Peyer's patch (tissue), 4 donors: Measurements from ENCODE around the gene FCER1G. TPM values are rescaled to one million over a fixed set of nuclear protein-coding genes. Genes with fewer than 3 reads are reported as not detected.

Experiments used
- DNase-seq, 3 donors: peaks; one replicate each; pipeline ENCODE4 v3.0.0-alpha.2; 2017 to 2019
- H3K27ac ChIP-seq, 4 donors: fragments of 200-600 bp; sonication (generic); one replicate each; pipeline ENCODE4 v1.5.1; 2016 to 2019
- H3K27me3 ChIP-seq, 2 donors: fragments of 200-600 bp; sonication (generic); one replicate each; pipeline ENCODE4 v1.5.1; 2019
- H3K36me3 ChIP-seq, 3 donors: fragments of 200-600 bp; sonication (generic); one replicate each; pipeline ENCODE4 v1.5.1; 2016 to 2019
- H3K4me1 ChIP-seq, 4 donors: fragments of 200-600 bp; sonication (generic); one replicate each; pipeline ENCODE4 v1.5.1; 2016 to 2019
- H3K4me3 ChIP-seq, 4 donors: fragments of 200-600 bp; sonication (generic); 1 replicate in 3 of 4; 2 replicates in 1 of 4; pipeline ENCODE4 v1.5.1; 2016 to 2019; ENCODE audit warnings: mild to moderate bottlenecking in 1 of 4
- H3K9me3 ChIP-seq, 4 donors: fragments of 200-600 bp; sonication (generic); one replicate each; pipeline ENCODE4 v1.5.1; 2016 to 2019; ENCODE audit warnings: mild to moderate bottlenecking in 1 of 4
- POLR2A ChIP-seq, 2 donors: fragments of 450-650 bp; IDR thresholded peaks; one replicate each; pipeline ENCODE4 v1.5.1; 2017; ENCODE audit warnings: antibody characterized with exemption in 2 of 2, mild to moderate bottlenecking in 2 of 2, moderate library complexity in 2 of 2
- total RNA-seq, 4 donors: library from RNA; depleted of rRNA; stranded (reverse); fragments of >200 nt; gene quantifications; one replicate each; pipeline ENCODE4 v1.1.0, GENCODE V29; 2016
- TF ChIP-seq, protein P1 (sequence below), 6 experiments: fragments of 450-650 bp in 4 of 6; fragments of 200-600 bp in 2 of 6; sonication (generic) in 1 of 6; IDR thresholded peaks; one replicate each; pipeline ENCODE4 v1.5.1; 2017 to 2019; ENCODE audit warnings: antibody characterized with exemption in 6 of 6, mild to moderate bottlenecking in 3 of 6, moderate library complexity in 1 of 6

The FCER1G gene
- total RNA-seq, 4 donors from 2014 or later = 5.1 to 33.8 (median 11.9) TPM; not detected in 1

DNA sequence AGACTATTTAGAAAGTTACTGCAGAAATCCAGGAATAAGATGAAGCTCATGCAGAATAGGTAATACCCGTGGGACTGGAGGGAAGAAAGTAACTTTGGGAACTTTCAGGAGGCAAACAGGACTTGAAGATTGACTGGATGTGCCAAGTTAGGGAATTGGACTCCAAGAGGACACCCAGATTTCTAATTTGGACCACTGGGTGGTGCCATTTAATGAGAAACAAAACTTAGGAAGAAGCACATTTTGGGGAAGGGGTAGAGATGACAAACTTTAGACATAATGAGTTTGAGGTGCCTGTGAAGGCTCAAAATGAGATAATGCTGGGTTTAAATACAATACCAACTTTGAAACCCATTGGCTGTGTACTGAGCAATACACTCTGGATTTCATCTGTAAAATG, 34.5 kb upstream of the FCER1G start:
- no peaks in the 10 kb centered on the region for H3K36me3 ChIP-seq
- DNase-seq = no peak
- peaks cover 3 to 30% (median 12%) of the 10 kb centered on the region in 4 donors for H3K4me1 ChIP-seq
- no peak overlapping the region for H3K4me3 ChIP-seq
- H3K9me3 ChIP-seq = no peaks in the 10 kb centered on the region
- H3K27me3 ChIP-seq = no peaks in the 10 kb centered on the region
- TF ChIP-seq, protein P1, sequence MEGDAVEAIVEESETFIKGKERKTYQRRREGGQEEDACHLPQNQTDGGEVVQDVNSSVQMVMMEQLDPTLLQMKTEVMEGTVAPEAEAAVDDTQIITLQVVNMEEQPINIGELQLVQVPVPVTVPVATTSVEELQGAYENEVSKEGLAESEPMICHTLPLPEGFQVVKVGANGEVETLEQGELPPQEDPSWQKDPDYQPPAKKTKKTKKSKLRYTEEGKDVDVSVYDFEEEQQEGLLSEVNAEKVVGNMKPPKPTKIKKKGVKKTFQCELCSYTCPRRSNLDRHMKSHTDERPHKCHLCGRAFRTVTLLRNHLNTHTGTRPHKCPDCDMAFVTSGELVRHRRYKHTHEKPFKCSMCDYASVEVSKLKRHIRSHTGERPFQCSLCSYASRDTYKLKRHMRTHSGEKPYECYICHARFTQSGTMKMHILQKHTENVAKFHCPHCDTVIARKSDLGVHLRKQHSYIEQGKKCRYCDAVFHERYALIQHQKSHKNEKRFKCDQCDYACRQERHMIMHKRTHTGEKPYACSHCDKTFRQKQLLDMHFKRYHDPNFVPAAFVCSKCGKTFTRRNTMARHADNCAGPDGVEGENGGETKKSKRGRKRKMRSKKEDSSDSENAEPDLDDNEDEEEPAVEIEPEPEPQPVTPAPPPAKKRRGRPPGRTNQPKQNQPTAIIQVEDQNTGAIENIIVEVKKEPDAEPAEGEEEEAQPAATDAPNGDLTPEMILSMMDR (IDR thresholded peaks at IDR 0.05) = peak in 4 of 6 experiments; percentile 4 to 33 (median 14)
- TF ChIP-seq POLR2A (IDR thresholded peaks at IDR 0.05) = no peak
- H3K27ac ChIP-seq = no peak overlapping the region

DNA sequence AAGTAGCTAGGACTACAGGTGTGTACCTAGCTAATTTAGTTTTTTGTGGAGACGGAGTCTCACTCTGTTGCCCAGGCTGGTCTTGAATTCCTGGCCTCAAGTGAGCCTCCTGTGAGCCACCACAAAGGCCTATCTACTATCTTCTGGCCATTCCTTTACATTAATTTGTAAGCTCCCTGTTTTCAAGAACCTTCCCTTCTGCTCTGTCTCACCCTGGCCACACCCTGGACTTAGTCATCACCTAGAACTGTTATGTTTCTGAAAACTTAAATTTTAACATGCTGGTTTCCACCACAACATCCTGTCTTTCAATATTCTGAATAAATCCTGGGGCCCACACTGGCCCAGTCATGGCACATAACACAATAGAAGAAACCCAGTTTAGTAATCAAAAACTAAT, 32.9 kb upstream of the FCER1G start:
- DNase-seq = peak in 2 of 3 donors; percentile 3 to 39
- Histone ChIP-seq H3K36me3 (no peaks in the 10 kb centered on the region), H3K27me3 (no peaks in the 10 kb centered on the region)

DNA sequence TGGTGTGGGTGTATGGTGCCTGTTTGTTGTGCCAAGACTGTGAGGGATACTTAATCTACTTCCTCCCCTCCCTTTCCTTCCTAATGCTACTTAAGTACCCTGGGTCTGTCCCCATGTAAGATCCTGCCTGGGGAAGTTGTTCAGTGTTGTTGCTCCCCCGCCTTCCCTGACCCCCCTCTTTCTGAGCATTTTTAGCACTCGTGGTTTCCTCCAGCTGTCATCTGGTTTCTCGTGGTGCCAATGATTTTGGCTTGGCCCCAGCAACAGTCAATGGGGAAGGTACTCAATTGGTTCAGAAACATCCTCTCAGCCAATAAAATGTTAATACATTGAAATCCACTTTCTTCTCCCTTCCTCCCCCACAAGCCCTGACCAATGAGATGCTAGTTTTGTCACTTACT, 29.8 kb upstream of the FCER1G start:
- H3K4me3 ChIP-seq = no peak overlapping the region
- TF ChIP-seq, protein P1 (IDR thresholded peaks at IDR 0.05) = no peak
- TF ChIP-seq POLR2A (IDR thresholded peaks at IDR 0.05) = no peak
- peak overlapping the region; percentile 54 to 80 (median 70) for H3K27ac ChIP-seq
- H3K4me1 ChIP-seq = peaks cover 0 to 23% (median 3%) of the 10 kb centered on the region in 4 donors
- H3K9me3 ChIP-seq = no peaks in the 10 kb centered on the region
- H3K36me3 ChIP-seq = no peaks in the 10 kb centered on the region
- peak; percentile 7 to 93 (median 90) for DNase-seq
- H3K27me3 ChIP-seq = no peaks in the 10 kb centered on the region

More for the DNA sequence above, 32.9 kb upstream of the FCER1G start:
- no peaks in the 10 kb centered on the region for H3K9me3 ChIP-seq
- H3K4me3 ChIP-seq = no peak overlapping the region
- H3K27ac ChIP-seq = peak overlapping the region; percentile 46 to 72 (median 56)
- TF ChIP-seq, protein P1 (IDR thresholded peaks at IDR 0.05) = no peak
- no peak for TF ChIP-seq POLR2A (IDR thresholded peaks at IDR 0.05)
- peaks cover 0 to 23% (median 6%) of the 10 kb centered on the region in 4 donors for H3K4me1 ChIP-seq

DNA sequence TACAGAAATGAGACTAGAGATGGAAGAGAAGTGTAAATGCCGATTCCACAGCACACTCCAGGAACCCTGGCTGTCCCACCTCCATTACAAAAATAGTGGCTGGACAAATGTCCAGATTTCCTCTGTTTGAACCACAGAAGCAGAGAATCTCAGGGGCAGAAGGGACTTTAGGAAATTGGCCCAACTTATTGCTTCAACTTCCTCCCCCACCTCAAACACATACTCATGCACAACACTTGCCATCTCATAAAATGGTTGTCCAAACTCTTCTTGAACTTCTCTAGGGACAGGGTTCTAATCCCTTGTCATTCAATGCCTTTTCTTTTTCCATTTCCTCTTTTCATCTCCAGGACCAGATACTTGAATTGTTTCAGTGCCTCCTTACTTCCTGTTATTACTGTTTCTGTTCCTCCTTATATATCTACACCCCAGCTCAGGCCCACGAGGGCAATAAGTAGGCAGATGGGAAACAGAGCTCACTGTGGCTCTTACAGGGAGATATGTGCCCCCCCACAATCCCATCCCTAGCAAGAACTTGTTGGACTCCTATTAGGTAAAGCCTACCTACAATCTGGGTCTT, 29.3 kb upstream of the FCER1G start:
- peak overlapping the region; percentile 54 to 80 (median 70) for H3K27ac ChIP-seq
- no peaks in the 10 kb centered on the region for H3K36me3 ChIP-seq
- H3K27me3 ChIP-seq = no peaks in the 10 kb centered on the region
- peaks cover 0 to 23% (median 3%) of the 10 kb centered on the region in 4 donors for H3K4me1 ChIP-seq
- DNase-seq = peak in 1 of 3 donors; percentile 75
- H3K4me3 ChIP-seq = no peak overlapping the region
- TF ChIP-seq POLR2A (IDR thresholded peaks at IDR 0.05) = no peak
- TF ChIP-seq, protein P1 (IDR thresholded peaks at IDR 0.05) = no peak
- no peaks in the 10 kb centered on the region for H3K9me3 ChIP-seq

DNA sequence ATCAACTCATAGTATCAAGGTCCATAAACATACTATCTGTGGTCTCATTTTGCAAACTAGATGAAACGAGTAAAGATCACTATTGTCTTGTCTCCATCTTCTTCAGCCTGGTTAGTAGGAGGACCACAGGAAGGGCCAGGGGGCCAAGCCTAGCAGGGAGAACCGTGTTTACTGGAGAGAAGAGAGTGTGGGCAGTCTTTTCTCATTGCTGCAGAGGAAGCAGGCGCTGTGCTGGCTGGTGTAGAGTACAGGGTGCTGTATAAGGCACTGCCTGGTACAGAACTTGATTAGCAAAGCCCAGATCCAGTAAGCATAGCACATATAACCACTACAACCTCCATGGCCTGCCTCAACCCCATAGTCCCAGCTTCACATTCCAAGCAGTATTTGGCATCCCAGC, 27.8 kb upstream of the FCER1G start:
- H3K36me3 ChIP-seq = no peaks in the 10 kb centered on the region
- no peak for DNase-seq
- H3K9me3 ChIP-seq = no peaks in the 10 kb centered on the region
- H3K27me3 ChIP-seq = no peaks in the 10 kb centered on the region
- peaks cover 0 to 15% (median 3%) of the 10 kb centered on the region in 4 donors for H3K4me1 ChIP-seq
- TF ChIP-seq, protein P1 (IDR thresholded peaks at IDR 0.05) = no peak
- TF ChIP-seq POLR2A (IDR thresholded peaks at IDR 0.05) = no peak
- no peak overlapping the region for H3K4me3 ChIP-seq
- H3K27ac ChIP-seq = peak overlapping the region in 2 of 4 donors; percentile 22 to 64
